GM19043 (cell line): ENCODE measurements around the gene LOXL1.

Experiments
- ATAC-seq: cut with Tn5 transposase; IDR thresholded peaks from one replicate; pipeline ENCODE4 v1.9.1; 2021; ENCODE audit warnings: low read depth; ENCODE audit not compliant: unreplicated experiment

Gene LOXL1

GRCh38 chr15:73897441-73898261 lies 28.6 kb upstream of the LOXL1 start:
- ATAC-seq, result no peak

GRCh38 chr15:73899197-73900094 lies 26.8 kb upstream of the LOXL1 start:
- ATAC-seq, result no peak

- no peak for ATAC-seq
Measured at GRCh38 chr15:73900095-73900712, 26.1 kb upstream of the LOXL1 start.

GRCh38 chr15:73901126-73901810 lies 25.0 kb upstream of the LOXL1 start:
- no peak for ATAC-seq

GRCh38 chr15:73902121-73903020 lies 23.9 kb upstream of the LOXL1 start:
- ATAC-seq, result no peak

GRCh38 chr15:73904026-73904815 lies 22.0 kb upstream of the LOXL1 start:
- ATAC-seq, result no peak

GRCh38 chr15:73905225-73905827 lies 20.9 kb upstream of the LOXL1 start:
- ATAC-seq, result no peak

GRCh38 chr15:73906346-73907034 lies 19.8 kb upstream of the LOXL1 start:
- ATAC-seq, result no peak

GRCh38 chr15:73907035-73907408 lies 19.2 kb upstream of the LOXL1 start:
- ATAC-seq, result no peak

GRCh38 chr15:73908030-73908821 lies 18.0 kb upstream of the LOXL1 start:
- ATAC-seq, result no peak

- ATAC-seq, result no peak
Measured at GRCh38 chr15:73908822-73909122, 17.5 kb upstream of the LOXL1 start.

GRCh38 chr15:73909651-73910050 lies 16.6 kb upstream of the LOXL1 start:
- ATAC-seq, result no peak

- ATAC-seq, result no peak
Measured at GRCh38 chr15:73910522-73911303, 15.5 kb upstream of the LOXL1 start.

- no peak for ATAC-seq
Measured at GRCh38 chr15:73912030-73912596, 14.1 kb upstream of the LOXL1 start.

- ATAC-seq, result no peak
Measured at GRCh38 chr15:73914145-73914544, 12.1 kb upstream of the LOXL1 start.

- no peak for ATAC-seq
Measured at GRCh38 chr15:73915082-73915481, 11.2 kb upstream of the LOXL1 start.
